Measurements from ENCODE around the gene SWT1.

The SWT1 gene, protein sequence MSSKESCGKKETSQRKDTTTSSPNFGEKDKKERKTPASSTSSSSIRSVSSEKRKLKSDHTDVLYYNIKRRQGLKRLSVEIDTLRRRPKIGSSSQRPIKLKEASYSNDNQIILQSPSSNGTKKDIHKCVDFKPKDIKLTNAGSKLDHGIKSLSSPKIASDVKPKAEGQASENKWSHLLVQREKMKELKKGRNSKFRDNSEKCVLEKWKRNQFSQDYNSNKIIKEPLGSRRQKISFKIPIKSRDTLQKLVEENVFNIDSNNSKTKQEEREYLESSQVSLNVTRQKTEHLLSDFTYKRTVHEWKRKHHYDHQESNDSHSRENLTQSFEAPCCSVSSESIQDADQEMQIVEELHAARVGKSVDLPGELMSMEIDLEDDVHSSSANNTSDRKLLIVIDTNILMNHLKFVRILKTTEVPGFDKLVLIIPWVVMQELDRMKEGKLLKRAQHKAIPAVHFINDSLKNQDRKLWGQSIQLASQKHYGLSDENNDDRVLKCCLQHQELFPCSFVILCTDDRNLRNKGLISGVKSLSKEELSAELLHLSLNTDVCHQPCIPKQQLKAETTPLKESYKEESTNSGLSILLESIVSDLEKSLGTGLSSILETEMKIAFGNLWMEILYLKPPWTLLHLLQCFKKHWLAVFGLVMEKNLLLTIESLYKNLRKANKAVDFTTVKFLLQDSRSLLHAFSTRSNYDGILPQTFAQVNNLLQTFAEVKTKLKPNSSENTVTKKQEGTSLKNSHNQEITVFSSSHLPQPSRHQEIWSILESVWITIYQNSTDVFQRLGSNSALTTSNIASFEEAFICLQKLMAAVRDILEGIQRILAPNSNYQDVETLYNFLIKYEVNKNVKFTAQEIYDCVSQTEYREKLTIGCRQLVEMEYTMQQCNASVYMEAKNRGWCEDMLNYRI

GRCh38 chr1:185156854-185157598 lies at the start of gene SWT1, which contains the start of gene TRMT1L:
Gene SWT1, plus strand, starts transcription at chr1:185157167. Its CDS starts 3,675 bp downstream, at chr1:185160842.
Gene TRMT1L, minus strand, starts transcription at chr1:185156953. Its CDS starts 241 bp downstream, at chr1:185156712.
- peak; percentile 100 for DNase-seq (ENCODE audit: low spot score)

DNA sequence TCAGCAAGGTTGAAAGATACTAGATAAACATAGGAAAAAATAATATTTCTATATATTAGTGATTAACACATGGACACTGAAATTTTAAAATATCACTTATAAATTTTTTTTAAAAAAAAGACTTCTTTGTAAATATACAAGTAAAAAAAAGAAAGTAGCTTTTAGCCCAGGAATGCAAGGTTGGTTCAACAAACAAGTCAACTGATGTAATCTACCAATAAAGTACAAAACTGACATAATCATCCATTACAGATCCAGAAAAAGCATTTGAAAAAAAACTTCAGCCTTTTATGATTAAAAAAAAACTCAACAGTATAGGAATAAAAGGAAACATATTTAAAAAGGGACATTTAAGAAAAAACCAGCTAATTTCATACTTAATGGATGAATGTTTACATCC lies 48.6 kb upstream of the SWT1 start:
- DNase-seq (ENCODE audit: low spot score): no peak

DNA sequence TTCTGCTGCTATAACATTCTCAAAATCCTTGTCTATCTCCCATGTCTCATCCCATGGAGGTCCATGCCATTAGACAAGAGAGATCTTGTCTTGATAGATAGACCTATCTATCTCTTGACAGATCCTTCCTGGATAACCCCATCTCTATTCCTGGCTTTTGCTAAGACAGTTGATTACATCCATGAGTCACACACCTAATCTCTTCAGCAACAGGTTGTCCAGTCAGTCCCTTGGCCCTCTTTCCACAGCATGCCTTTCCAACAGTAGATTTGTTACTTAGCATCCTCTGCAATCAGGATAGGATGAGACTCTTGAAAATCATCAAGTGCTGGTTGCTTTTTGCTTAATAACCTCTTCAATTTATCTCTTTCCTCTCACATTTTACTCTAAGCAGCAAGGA lies 46.8 kb upstream of the SWT1 start:
- no peak for DNase-seq (ENCODE audit: low spot score)

DNA sequence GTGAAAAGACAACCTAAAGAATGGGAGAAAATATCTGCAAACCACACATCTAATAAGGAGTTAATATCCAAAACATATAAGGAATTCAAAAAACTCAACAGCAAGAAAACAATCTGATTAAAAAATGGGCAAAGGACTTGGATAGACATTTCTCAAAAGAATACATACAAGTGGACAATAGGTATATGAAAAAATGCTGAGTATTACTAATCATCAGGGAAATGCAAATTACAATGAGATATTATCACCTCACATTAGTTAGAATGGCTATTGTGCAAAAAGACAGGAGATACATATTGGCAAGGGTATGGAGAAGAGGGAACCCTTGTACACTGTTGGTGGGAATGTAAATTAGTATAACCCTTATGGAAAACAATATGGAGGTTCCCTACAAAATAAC lies 45.1 kb upstream of the SWT1 start:
- DNase-seq (ENCODE audit: low spot score): no peak

DNA sequence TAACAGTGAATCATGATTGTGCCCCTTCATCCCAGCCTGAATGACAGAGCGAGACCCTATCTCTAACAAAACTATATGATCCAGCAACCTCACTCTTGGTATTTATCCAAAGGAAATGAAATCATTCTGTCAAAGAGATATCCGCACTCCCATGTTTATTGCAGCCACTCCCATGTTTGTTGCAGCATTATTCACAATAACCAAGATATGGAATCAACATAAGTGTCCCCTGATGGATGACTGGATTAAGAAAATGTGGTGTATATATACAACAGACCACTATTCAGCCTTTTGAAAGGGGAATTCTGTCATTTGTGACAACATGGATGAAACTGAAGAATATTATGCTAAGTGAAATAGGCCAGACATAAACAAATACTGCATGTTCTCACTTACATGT lies 44.6 kb upstream of the SWT1 start:
- no peak for DNase-seq (ENCODE audit: low spot score)

DNA sequence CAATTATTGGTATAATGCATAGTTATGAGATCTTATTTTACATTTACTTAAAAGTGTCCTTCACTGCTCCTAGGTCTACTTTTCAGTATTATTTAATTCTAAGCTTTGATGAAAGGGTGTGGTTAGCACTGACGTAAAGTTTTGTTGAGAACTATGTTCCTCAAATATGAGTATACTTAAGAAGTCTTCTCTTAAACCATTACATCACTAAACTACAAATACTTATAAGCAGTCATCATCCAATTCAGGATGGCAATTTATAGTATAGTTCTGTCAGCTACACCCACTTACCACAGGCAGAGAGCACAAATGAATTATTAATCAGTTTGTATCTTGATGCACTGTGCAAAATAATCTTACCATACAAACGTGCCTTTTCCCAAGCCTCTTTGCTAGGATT lies 27.3 kb upstream of the SWT1 start:
- DNase-seq (ENCODE audit: low spot score): no peak

DNA sequence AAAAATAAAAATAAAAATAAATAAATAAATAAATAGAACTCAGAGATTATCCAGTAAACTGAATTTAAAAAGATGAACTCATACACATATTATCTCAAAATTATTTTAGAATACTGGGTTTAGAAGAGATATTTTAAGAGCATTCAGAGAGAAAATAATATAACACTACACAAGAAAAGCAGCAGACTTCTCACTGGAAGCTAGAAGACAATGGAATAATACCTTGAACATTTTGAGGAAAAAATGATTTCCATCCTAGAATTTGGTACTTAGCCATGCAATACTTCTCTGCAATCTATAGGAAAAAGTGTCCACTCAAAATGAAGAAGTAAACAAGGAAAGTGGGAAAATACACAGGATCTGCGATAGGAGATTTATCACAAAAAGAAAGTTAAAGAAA lies 24.4 kb upstream of the SWT1 start:
- DNase-seq (ENCODE audit: low spot score): no peak

DNA sequence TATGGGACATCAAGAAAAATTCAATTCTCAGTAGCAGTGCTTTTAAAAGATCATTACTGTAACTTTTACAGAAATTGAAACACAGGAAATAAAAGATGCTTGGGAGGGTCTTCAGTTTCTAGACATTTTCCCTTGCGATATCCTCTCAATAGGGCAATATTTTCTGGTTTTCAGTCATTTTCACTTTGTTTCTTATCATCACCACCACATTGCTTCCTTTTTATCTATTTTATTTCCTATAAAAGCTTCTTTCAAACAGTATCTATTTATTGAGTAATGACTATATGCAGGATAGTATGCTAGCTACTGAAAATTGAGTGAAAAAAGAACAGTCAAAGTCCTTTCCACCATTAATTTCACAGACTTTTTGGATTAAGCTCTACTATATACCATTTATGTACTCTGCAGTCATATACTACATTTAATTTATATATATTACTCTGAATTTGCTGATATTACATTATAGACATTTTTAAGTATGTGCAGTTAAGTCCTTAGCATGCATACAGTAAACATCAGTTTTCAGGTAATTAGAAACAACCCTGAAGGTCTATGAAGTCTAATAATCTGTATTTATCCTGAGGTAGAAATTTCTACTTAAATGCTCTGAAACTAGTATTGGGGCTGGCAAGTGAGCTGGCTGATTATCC lies 18.9 kb upstream of the SWT1 start:
- no peak for DNase-seq (ENCODE audit: low spot score)

- no peak for DNase-seq (ENCODE audit: low spot score)
Observed at GRCh38 chr1:185139246-185139645, 17.7 kb upstream of the SWT1 start.

DNA sequence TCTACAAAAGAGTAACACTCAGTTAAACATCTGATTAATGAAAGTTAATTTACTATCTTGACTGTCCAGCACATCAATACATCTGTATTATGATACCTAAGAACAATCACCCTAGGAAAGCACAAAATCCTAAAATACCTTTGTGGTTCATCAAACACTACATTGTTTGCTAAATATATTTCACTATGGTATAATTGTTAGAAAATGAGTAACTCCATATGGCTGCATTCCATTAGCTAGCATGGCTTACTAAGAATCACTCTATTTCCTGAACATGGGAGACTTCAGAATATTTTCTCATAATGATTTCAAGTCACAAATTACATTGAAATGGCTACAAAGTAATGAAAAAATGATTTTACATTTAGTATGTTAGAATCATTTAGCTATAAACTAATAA lies 12.7 kb upstream of the SWT1 start:
- DNase-seq (ENCODE audit: low spot score): no peak

DNA sequence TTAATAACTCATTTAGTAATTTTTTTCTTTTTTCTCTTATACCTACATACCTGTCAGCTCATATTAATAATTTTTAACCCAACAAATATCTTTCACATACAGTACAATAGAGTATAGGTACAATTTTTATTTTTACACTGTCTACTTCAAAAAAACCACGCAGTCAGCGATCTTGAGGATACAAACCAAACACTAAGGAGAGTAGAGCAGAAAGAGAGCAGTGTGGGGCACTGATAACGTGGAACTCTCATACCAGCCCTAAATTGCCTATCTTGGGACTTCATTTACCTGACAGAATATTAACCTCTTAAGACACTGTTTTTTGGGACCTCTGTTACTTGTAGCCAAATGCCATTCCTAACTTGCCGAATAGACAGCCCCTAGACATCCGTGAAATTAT lies 5.8 kb upstream of the SWT1 start:
- no peak for DNase-seq (ENCODE audit: low spot score)

GRCh38 chr1:185152187-185152767 lies 4.7 kb upstream of the SWT1 start:
- no peak for DNase-seq (ENCODE audit: low spot score)

DNA sequence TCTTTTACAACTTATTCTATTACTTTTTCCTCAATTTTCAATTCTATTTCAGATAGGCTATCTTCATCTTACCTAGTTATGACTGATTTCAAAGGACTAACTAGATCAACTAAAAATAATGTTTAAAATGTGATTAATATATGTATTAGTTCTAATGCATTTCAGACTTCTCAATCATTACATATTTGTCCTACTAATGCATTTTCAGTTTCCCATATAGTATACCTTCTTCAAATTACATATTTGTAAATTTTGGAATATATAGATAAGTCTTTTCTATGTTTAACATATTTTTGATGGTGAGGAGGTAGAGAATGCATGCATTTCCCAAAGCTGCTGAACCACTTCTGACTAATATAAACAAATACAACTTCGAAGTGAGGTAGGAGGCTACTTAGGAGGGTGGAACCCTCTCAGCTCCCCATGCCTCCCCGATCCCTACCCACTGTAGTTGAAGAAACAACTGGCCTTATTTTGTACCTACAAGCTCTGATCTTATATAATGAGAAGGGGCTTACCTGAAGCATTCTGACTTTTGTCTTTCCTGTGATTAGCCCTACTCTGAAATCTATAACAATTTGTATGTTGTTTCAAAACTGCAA lies 2.0 kb upstream of the SWT1 start:
- DNase-seq (ENCODE audit: low spot score): no peak

DNA sequence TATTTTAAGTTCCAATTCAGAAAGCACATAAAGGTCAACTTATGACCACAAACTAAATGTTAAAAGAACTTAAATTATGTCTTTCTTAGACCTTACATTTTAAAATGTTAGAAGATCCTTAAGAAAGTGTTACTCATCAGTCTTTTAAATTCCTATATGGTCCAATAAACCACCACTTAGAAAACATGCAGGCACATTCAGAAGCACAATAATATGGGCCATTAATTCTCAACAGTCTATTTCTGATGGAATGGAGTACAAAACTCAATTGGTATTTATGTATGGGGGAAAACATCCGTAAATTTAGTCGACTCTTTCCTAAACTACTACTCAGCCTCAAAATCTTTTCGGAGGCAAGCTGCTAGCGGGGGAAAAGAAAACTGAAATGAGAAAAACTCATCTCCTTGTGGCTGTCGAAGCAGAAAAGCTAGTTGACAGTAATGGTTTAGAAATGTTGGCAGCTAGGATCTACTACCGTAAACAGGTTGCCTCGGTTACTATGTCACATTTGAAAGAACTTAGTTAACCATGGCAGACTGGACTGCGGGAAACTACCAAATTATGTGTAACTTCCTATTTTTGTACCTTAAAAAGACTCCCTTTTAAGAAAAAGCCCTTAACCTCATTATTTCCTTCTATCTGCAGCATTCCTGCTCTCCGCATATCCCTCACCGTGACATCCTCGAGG lies 1.2 kb upstream of the SWT1 start:
- peak; percentile 45 for DNase-seq (ENCODE audit: low spot score)

DNA sequence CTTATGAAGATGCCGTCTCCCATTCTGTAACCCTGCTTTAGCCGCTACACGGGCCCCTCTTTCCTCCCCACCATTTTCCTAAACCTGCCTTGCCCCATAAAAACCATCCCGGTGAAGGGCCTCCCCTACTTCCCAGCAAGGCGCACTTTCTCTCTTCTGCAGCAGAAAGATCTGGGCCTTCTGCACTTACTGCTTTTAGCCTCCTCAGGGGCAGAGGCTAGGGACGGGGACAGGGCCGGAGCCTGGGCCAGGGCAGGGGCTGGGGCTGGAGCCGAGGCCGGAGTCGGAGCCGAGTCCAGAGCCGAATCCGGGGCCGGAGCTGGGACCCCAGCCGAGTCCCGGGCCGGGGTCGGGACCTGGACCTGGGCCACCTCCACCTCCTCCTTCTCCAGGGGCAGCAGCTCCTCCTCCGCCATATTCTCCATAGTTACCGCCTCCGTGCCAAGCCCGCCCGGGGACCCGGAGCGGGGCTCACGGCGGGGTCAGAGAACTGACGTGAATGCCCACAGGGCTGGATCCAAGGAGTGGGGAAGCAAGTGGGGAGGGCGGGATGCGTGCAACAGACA lies 596 bp upstream of the SWT1 start:
- DNase-seq (ENCODE audit: low spot score): peak; percentile 41

- DNase-seq (ENCODE audit: low spot score): peak; percentile 48
Observed at GRCh38 chr1:185157599-185158412, 839 bp downstream of the SWT1 start.

- DNase-seq (ENCODE audit: low spot score): peak; percentile 21
Observed at GRCh38 chr1:185158800-185159199, 1.8 kb downstream of the SWT1 start.

DNA sequence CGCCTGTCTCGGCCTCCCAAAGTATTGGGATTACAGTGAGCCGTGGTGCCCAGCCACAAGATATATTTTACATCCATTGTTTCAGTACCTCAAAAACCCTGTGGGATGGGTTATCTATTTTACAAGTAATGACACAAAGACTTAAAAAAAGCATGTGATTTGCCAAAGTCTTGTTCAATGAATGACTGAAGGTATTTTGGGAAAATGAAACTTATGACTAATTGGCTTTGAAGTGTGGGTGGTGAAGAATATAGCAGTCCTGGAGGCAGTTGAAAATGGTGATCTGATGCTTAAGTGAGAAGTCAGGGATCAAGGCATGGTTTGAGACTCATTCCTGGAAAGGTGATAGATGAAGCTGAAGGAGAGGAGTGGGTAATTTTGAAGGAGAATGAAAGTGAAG lies 3.0 kb downstream of the SWT1 start:
- DNase-seq (ENCODE audit: low spot score): no peak

DNA sequence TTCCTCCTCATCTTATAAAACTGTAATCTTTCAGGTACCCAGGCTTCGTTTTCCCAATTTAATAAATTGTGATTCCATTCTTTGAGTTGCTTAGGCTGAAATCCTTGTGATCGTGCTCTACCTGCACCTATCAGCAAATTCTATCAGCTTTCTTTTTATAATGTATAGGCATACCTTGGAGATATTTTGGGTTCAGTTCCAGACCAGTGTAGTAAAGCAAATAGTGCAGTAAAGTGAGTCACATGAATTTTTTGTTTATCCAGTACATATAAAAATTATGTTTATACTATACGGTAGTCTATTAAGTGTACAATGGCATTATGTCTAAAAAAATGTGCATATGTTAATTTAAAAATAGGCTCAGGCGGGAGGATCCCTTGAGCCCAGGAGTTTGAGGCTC lies 5.5 kb downstream of the SWT1 start:
- DNase-seq (ENCODE audit: low spot score): no peak
